SKM-1 treated with dmso at 0.1 percent for 144 hours (cell line): ENCODE measurements around the gene TP53TG5.

Source experiments
- DNase-seq: peaks from one replicate; lab custom pipeline; 2025; ENCODE audit not compliant: unreplicated experiment; lab: John Stamatoyannopoulos, UW

The TP53TG5 gene

DNA sequence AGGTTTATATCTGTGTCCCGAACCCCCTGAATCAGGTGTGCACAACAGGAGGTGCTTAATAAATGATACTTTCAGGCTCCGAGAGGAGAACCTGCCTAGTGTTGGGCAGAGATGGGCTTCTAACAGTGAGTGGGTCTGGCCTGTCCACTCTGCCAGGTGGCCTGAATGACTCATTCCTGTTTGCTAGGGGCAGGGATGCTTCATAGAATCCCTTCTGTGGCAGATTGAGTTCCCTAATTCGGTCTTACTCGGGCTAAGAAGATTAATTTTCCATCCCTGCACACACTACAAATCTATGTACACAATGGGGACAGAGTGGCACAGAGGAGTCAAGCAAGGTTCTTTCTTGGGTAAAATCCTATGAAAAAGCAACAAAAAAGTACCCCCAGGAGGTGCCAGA is 49.7 kb downstream of the TP53TG5 start:
- DNase-seq, result no peak

DNA sequence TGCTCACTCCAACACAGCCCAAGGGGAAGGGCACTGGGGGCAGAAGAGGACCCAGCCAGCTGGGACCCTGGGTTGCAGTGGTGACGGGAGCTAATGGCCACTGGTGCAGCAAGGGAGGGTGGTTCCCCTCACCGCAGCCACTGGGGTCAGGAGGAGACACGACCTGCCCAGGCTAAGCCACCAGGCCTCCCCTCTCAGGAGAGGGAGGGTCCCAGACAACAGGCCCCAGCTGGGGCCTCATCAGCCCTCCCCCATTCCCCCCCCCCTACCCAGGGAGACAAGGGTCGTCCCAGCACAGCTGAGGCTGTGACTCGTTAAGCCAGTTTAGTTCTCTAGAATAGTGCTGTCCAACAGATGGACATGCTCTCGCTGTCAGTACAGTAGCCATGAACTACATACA is 52.8 kb downstream of the TP53TG5 start:
- no peak for DNase-seq

DNA sequence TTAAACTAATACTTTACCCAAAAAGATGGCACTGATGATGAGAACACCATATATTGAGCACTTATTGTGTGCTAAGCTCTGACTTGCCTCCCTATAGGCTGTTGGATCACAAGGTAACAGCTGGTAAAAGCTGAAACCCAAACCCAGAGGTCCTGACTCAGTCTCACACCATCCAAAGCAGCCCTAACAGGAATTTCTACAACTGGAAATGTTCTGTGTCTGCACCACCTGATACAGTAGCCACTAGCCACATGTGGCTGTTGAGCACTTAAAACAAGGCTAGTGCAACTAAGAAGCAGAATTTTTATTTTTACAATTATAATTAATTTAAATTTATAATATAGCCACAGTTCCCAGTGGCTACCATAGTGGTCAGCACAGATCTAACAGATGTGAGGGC is 54.4 kb downstream of the TP53TG5 start:
- DNase-seq, result no peak

DNA sequence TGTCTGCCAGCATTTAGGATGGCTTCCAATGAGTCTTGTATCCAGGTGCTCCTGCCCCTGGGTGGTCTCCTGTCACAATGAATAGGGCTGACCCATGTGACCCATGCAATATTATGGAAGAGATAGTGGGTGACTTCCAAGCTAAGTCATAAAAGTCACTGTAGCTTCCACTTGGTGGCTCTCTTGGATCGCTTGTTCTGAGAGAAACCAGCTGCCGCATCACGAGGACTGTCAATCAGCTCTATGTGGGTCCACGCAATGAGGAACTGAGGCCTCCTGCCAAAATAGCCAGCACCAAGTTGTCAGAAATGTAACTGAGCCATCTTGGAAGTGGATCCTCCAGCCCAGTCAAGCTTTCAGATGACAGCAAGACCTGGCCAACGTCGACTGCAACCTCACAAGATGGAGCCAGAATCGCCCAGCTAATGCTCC is 55.2 kb downstream of the TP53TG5 start:
- DNase-seq, result no peak
